Choroid plexus epithelial cell (primary cell): ENCODE results near the gene TSN.

Source experiments
- DNase-seq: peaks from one replicate; pipeline ENCODE4 v3.0.0-alpha.2; 2010; ENCODE audit warnings: low read depth
- H3K4me3 ChIP-seq: 2 replicates; pipeline ENCODE4 v1.5.1; 2011; ENCODE audit warnings: low read depth, mild to moderate bottlenecking, control low read depth, low read length, moderate library complexity
- TF ChIP-seq, protein P1 (sequence below): conservative IDR thresholded peaks from 2 replicates; pipeline ENCODE4 v1.5.1; 2011; ENCODE audit warnings: low read depth, mild to moderate bottlenecking, control low read depth, inconsistent platforms, low read length, moderate library complexity

TSN gene

DNA sequence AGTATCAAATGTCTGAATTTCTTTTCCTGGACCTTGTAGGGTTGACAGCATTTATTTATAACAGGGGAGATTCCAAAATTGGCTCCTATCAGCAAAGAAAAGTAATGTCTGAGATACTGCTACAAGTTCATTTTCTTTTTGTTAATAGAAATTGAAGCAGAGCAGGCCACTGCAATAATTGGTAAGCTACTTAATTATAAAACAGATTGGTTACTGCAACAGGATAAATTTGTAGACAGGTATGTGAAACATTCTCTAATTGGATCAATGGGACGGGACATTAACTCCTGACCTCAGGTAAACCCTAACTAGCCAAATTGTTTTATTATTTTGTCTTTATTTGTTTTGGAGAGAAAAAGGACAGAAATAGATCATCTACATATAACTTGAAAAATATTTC lies 39.3 kb upstream of the TSN start:
- DNase-seq, result no peak
- no peak overlapping the region for H3K4me3 ChIP-seq
- TF ChIP-seq, protein P1, sequence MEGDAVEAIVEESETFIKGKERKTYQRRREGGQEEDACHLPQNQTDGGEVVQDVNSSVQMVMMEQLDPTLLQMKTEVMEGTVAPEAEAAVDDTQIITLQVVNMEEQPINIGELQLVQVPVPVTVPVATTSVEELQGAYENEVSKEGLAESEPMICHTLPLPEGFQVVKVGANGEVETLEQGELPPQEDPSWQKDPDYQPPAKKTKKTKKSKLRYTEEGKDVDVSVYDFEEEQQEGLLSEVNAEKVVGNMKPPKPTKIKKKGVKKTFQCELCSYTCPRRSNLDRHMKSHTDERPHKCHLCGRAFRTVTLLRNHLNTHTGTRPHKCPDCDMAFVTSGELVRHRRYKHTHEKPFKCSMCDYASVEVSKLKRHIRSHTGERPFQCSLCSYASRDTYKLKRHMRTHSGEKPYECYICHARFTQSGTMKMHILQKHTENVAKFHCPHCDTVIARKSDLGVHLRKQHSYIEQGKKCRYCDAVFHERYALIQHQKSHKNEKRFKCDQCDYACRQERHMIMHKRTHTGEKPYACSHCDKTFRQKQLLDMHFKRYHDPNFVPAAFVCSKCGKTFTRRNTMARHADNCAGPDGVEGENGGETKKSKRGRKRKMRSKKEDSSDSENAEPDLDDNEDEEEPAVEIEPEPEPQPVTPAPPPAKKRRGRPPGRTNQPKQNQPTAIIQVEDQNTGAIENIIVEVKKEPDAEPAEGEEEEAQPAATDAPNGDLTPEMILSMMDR, result no peak

DNA sequence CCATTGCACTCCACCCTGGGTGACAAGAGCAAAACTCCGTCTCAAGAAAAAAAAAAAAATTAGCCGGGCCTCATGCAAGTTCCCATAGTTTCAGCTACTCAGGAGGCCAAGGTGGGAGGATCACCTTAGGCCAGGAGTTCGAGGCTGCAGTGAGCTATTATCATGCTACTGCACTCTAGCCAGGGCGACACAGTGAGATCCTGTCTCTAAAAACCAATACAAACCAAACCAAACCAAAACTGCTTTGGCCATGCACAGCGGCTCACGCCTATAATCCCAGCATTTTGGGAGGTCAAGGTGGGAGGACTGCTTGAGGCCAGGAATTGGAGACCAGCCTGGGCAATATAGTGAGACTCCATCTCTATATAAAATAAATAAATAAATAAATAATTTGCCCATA lies 37.9 kb upstream of the TSN start:
- TF ChIP-seq, protein P1, result no peak
- DNase-seq, result no peak
- H3K4me3 ChIP-seq, result no peak overlapping the region

DNA sequence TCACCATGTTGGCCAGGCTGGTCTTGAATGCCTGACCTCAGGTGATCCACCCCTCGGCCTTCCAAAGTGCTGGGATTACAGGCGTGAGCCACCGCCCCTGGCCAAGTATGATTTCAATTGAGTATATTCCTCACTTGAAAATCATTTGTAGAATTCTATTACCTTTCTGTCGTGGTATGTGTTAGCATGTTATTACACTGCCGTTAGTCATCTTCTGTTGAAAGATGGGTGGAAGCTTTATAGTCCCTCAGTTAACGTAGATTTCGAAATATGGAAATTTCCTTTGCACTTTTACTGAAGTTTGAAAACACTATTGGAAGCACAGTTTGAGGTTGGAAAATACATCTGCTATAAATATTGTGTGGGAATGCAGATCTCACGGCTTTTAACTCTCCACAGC lies 33.5 kb upstream of the TSN start:
- H3K4me3 ChIP-seq, result no peak overlapping the region
- TF ChIP-seq, protein P1, result no peak

DNA sequence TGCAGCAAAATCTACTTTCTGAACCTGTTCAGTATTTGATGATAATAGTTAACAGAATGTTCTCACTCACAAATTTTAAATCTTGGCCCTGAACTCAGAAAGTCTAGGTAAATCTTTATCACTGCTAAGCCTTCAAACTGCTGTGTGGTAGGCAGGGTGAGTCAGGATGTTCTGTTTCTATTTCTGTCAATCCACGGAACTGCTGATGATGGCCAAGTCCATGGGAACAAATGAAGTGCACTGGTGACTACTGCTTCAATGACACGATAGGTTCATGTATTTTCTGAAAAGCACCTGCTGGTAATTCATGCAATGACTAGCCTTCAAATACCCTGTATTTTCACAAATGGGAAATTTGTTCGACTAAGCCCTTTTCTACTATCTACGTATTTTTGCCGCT lies 33.0 kb upstream of the TSN start:
- DNase-seq, result peak; percentile 78
- TF ChIP-seq, protein P1, result no peak
- H3K4me3 ChIP-seq, result no peak overlapping the region

More for the DNA sequence above, 33.5 kb upstream of the TSN start:
- peak; percentile 85 for DNase-seq

DNA sequence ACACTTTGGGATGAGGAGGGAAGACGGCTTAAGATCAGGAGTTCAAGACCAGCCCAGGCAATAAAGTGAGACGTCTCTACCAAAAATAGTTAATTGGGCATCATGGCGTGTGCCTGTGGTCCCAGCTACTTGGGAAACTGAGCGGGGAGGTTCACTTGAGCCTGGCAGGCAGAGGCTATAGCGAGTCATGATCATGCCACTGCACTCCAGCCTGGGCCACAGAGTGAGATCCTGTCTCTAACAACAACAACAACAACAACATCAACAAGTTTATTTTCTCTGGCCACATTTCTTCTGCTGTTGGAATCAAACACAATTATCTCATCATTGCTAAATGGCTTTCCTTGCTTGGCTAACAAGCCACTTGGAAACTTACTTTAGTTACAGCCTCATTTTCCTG lies 32.1 kb upstream of the TSN start:
- H3K4me3 ChIP-seq, result no peak overlapping the region
- TF ChIP-seq, protein P1, result no peak
- DNase-seq, result no peak

DNA sequence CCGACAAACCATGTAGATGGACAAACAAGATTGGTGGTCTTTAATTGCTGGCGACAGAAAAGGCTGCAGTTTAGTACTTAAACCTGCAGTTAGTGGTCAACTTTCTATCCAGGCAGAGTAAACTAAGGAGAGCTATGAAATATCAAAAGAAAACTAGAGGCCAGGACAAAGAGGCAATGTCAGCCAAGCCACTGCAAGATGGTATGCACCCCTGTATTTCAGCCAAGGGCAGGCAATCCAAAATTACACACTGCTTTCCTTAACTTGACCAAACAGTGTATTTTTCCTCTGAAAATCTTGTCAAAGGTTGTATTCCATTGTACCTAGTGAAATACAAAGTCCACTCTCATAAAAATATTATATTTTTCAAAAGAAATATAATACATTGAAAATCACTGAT lies 28.1 kb upstream of the TSN start:
- DNase-seq, result no peak
- H3K4me3 ChIP-seq, result no peak overlapping the region
- TF ChIP-seq, protein P1, result no peak

DNA sequence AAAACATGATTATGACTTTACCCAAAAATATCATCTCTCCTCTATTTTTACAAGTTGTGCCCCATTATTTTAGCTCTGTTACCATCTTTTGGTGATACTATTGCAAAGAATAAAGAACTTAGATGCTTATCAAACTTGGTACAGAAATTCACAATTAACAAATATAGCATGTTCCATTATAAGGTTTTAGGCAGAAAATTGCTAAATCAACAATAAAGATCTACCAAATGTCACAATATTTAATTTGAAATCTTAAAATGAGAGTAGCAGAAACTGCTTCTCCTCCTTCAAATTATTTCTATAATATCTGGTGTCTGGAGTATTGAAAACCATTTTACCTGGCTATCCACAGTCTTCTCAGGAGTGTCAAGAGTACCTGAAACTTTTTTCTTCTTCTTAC lies 27.5 kb upstream of the TSN start:
- no peak for DNase-seq
- TF ChIP-seq, protein P1, result no peak
- no peak overlapping the region for H3K4me3 ChIP-seq
